ENCODE measurements around the gene NBPF11. TPM values are rescaled to one million over a fixed set of nuclear protein-coding genes. Genes with fewer than 3 reads are reported as not detected.
A peak's percentile ranks its signal among the peaks of the same experiment; 100 is the strongest.
"Not testable (repeated sequence)": the region's sequence is repeated elsewhere in the genome, so short reads cannot be mapped to it uniquely, and the experiment has no call there.

NBPF11 gene
- polyA plus RNA-seq, 6 donors from 2014 or later: 1.3 to 10.1 (median 3.9) TPM

GRCh38 chr1:148158341-148159003 is 6.4 kb upstream of the NBPF11 start:
- peaks cover 5 to 35% (median 21%) of the 10 kb centered on the region in 3 donors for H3K27me3 Mint-ChIP-seq
- no peak for ATAC-seq (ENCODE audit: low read depth in 2 of 2)
- peak overlapping the region in 2 of 6 donors; percentile 74 to 91 for H3K27ac Mint-ChIP-seq
- peaks cover 0 to 7% of the 10 kb centered on the region in 2 donors for H3K36me3 Mint-ChIP-seq
- H3K9me3 Mint-ChIP-seq: no peaks in the 10 kb centered on the region
- DNase-seq: no peak
- peaks cover 9 to 29% (median 21%) of the 10 kb centered on the region in 3 donors for H3K4me1 Mint-ChIP-seq
- H3K4me3 Mint-ChIP-seq: peak overlapping the region; percentile 65 to 83 (median 77)

GRCh38 chr1:148157803-148158202 is 5.7 kb upstream of the NBPF11 start:
- peak overlapping the region; percentile 65 to 83 (median 77) for H3K4me3 Mint-ChIP-seq
- not testable (repeated sequence) for ATAC-seq (ENCODE audit: low read depth in 2 of 2); DNase-seq; H3K9me3 Mint-ChIP-seq; H3K36me3 Mint-ChIP-seq
- H3K27me3 Mint-ChIP-seq: peaks cover 5 to 35% (median 21%) of the 10 kb centered on the region in 3 donors
- peaks cover 11 to 31% (median 22%) of the 10 kb centered on the region in 3 donors for H3K4me1 Mint-ChIP-seq
- peak overlapping the region in 3 of 6 donors; percentile 50 to 91 (median 74) for H3K27ac Mint-ChIP-seq

DNA sequence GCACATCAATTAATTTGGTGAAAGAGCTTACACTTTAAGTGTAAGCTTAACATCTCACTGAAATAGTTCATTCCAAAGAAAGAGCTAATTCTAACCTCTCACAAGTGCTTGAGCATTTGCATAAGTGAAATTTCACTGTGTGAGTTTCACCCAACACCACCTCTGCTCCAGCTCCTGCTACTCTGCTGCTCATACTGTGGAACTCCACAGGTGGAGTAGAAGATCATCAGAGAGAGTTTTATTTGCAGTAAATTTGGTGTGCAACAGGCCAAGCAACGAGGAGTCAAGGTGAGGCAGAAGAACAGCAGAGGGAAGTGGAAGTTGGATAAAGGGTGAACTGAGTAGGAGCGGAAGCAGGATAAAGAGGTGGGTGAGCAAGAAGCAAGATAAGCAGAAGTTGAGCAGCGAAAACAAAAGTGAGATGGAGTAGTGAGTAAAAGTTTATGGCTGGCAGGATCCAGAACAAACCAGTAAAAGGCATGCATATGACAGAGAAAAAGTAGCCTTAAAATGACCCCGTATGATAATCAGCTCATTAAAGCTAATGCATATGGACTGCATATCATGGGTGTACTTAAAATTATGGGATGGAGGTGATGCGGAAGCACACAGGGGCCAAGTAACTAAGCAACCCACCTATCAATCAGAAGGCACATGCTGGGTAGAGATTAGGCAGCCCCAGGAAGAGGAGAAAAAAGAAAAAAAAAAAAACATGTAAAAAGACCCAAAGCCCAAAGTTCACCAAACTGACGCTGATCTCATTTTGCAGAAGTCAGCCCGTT is 3.6 kb upstream of the NBPF11 start:
- peak; percentile 47 to 54 for ATAC-seq (ENCODE audit: low read depth in 2 of 2)
- H3K27ac Mint-ChIP-seq: peak overlapping the region; percentile 78 to 98 (median 86)
- peaks cover 13 to 38% (median 36%) of the 10 kb centered on the region in 3 donors for H3K4me1 Mint-ChIP-seq

GRCh38 chr1:148152795-148153194 is 714 bp upstream of the NBPF11 start:
- not testable (repeated sequence) for H3K36me3 Mint-ChIP-seq; H3K27me3 Mint-ChIP-seq; DNase-seq; ATAC-seq (ENCODE audit: low read depth in 2 of 2); H3K9me3 Mint-ChIP-seq
- H3K4me3 Mint-ChIP-seq: peak overlapping the region; percentile 63 to 99 (median 85)
- H3K4me1 Mint-ChIP-seq: peaks cover 6 to 28% (median 21%) of the 10 kb centered on the region in 3 donors
- peak overlapping the region in 5 of 6 donors; percentile 57 to 93 (median 64) for H3K27ac Mint-ChIP-seq

More for the DNA sequence above, 3.6 kb upstream of the NBPF11 start:
- not testable (repeated sequence) for H3K36me3 Mint-ChIP-seq, H3K9me3 Mint-ChIP-seq
- peak; percentile 39 for DNase-seq
- Mint-ChIP-seq H3K4me3 (peak overlapping the region; percentile 80 to 94 (median 84)), H3K27me3 (peaks cover 5 to 21% (median 8%) of the 10 kb centered on the region in 3 donors)

DNA sequence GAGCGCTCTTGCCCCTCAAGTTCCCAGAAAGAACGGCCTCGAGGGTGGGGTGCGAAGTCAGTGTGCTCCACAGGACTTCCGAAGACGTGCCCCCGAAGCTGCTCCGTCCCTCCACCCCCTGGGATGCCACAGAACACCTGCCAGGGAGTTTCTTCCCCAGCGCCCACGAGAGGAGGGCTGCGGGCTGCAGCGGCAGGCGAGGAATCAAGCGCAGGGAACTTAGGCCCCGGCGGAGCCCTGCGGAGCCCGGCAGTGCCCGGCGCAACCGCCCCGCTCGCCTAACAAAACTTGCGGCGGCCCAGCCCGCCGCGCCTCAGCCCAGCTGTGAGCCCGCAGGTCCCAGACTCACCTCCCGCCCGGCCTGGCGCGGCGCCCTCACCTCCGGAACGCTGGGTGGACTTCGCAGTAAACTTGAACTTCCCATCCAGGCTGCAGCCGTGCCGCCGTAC is 686 bp downstream of the NBPF11 start:
- H3K27ac Mint-ChIP-seq: peak overlapping the region in 5 of 6 donors; percentile 42 to 99 (median 98)
- H3K9me3 Mint-ChIP-seq, H3K27me3 Mint-ChIP-seq, H3K36me3 Mint-ChIP-seq, DNase-seq: not testable (repeated sequence)
- H3K4me1 Mint-ChIP-seq: peaks cover 9 to 27% (median 21%) of the 10 kb centered on the region in 3 donors
- H3K4me3 Mint-ChIP-seq: peak overlapping the region; percentile 93 to 100 (median 98)
- ATAC-seq (ENCODE audit: low read depth in 2 of 2): peak; percentile 15 to 19

GRCh38 chr1:148150945-148151344 is 1.1 kb downstream of the NBPF11 start:
- H3K4me1 Mint-ChIP-seq: peaks cover 9 to 22% (median 17%) of the 10 kb centered on the region in 3 donors
- not testable (repeated sequence) for H3K36me3 Mint-ChIP-seq; H3K27me3 Mint-ChIP-seq; H3K9me3 Mint-ChIP-seq; ATAC-seq (ENCODE audit: low read depth in 2 of 2)
- H3K27ac Mint-ChIP-seq: peak overlapping the region in 4 of 6 donors; percentile 20 to 89 (median 62)
- peak; percentile 29 for DNase-seq
- H3K4me3 Mint-ChIP-seq: peak overlapping the region; percentile 93 to 100 (median 98)

DNA sequence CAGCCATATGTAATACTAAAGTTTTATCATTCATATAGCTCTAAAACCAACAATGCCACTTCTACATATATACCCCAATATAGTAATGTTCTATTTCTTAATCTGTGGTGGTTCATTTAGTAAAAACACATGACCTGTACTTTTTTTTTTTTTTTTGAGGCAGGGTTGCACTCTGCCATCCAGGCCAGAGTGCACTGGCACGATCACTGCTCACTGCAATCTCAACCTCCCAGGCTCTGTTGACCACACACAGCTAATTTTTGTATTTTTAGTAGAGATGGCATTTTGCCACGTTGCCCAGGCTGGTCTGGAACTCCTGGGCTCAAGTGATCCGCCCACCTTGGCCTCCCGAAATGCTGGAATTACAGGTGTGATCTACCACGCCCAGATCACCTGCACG is 2.1 kb downstream of the NBPF11 start:
- DNase-seq; ATAC-seq (ENCODE audit: low read depth in 2 of 2); H3K27me3 Mint-ChIP-seq; H3K9me3 Mint-ChIP-seq; H3K27ac Mint-ChIP-seq; H3K36me3 Mint-ChIP-seq: not testable (repeated sequence)
- Mint-ChIP-seq H3K4me3 (peak overlapping the region in 3 of 8 donors; percentile 15 to 99 (median 98)), H3K4me1 (peaks cover 6 to 17% (median 9%) of the 10 kb centered on the region in 3 donors)

DNA sequence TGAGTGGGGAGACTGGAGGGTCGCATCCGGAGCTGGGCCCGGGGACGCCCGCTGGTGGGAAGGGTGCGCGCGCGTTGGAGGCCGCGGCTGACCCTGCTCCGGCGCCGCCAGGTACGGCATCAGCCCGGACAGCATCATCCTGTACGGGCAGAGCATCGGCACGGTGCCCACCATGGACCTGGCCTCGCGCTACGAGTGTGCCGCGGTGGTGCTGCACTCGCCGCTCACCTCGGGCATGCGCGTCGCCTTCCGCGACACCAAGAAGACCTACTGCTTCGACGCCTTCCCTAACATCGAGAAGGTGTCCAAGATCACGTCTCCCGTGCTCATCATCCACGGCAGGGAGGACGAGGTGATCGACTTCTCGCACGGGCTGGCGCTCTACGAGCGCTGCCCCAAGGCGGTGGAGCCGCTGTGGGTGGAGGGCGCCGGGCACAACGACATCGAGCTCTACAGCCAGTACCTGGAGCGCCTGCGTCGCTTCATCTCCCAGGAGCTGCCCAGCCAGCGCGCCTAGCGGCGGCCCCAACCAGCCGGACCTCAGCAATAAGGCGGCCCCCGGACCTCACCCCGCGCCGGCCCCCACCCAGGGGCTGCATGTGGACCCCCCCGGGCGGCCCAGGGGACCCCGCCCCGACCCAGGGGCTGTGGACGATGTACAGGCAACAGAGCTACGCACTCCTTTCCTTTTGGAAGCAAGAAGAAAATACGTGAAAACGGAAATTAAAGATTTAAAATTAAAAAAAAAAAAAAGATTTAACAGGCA is 2.8 kb downstream of the NBPF11 start:
- not testable (repeated sequence) for H3K27ac Mint-ChIP-seq; H3K4me3 Mint-ChIP-seq; H3K27me3 Mint-ChIP-seq; DNase-seq; H3K9me3 Mint-ChIP-seq; H3K36me3 Mint-ChIP-seq; ATAC-seq (ENCODE audit: low read depth in 2 of 2)
- peaks cover 6 to 17% (median 9%) of the 10 kb centered on the region in 3 donors for H3K4me1 Mint-ChIP-seq

DNA sequence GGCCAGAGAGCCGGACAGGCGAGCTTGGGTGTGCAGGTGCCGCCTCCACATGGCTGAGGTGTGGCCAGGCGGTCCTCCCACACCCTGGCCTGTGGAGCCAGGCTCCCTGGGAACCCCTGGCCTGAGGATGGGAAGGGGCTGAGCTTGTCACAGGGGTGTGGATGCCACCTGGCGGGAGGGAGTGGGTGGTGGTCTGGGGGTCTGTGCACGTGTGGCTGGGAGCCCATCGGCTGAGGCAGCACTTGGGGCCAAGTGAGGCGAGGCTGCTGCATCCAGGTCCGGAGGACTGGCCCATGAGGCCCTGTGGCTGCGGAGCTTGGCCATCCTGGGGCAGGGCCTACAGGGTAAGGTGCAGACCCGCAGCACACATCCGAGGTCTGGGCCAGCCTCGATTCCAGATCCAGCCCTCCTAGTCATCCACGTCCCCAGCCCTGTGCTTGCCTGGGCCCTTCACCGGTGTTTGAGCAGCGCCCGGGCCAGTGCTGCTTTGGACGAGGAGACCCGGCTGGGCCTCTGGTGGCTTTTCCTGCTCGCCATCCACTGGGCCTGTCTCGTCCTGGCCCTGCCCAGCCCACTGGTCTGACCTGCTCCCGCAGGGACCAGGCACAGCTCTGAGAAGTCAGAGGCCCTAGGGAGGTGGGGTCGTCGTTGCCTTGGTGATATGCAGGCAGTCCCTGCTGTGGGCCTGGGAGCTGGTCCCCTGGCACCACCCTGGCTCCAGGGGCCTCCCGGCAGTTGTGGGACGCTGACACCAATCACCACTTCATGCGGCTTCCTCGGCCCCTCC is 4.8 kb downstream of the NBPF11 start:
- not testable (repeated sequence) for H3K27me3 Mint-ChIP-seq; H3K36me3 Mint-ChIP-seq; ATAC-seq (ENCODE audit: low read depth in 2 of 2); H3K9me3 Mint-ChIP-seq; H3K4me3 Mint-ChIP-seq; H3K27ac Mint-ChIP-seq; DNase-seq
- peaks cover 3 to 13% (median 4%) of the 10 kb centered on the region in 3 donors for H3K4me1 Mint-ChIP-seq

- H3K27ac Mint-ChIP-seq; H3K27me3 Mint-ChIP-seq; H3K36me3 Mint-ChIP-seq; ATAC-seq (ENCODE audit: low read depth in 2 of 2); H3K4me3 Mint-ChIP-seq; DNase-seq; H3K9me3 Mint-ChIP-seq: not testable (repeated sequence)
- peaks cover 0 to 10% (median 3%) of the 10 kb centered on the region in 3 donors for H3K4me1 Mint-ChIP-seq
These were observed 5.7 kb downstream of the NBPF11 start for GRCh38 chr1:148146191-148146997.

GRCh38 chr1:148143223-148143622 is 8.9 kb downstream of the NBPF11 start:
- not testable (repeated sequence) for H3K27me3 Mint-ChIP-seq; DNase-seq; ATAC-seq (ENCODE audit: low read depth in 2 of 2); H3K4me1 Mint-ChIP-seq; H3K9me3 Mint-ChIP-seq; H3K36me3 Mint-ChIP-seq; H3K4me3 Mint-ChIP-seq; H3K27ac Mint-ChIP-seq

DNA sequence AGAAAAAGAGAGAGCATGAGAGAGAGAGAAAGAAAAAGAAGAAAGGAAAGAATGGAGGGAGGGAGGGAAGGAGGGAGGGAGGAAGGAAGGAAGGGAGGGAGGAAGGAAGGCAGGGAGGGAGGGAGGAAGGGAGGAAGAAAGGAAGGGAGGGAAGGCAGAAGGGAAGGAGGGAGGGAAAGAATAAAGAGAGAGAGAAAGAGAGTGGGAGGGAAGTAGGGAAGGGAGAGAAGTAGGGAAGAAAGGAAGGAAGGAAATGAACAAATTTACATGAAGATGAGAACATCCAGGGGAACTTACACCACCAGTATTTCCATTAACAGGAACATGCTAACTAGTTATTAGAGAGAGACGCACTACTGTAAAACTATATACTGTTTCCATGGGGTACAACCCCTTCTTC is 10.1 kb downstream of the NBPF11 start:
- not testable (repeated sequence) for H3K27me3 Mint-ChIP-seq; H3K4me1 Mint-ChIP-seq; DNase-seq; ATAC-seq (ENCODE audit: low read depth in 2 of 2); H3K36me3 Mint-ChIP-seq; H3K4me3 Mint-ChIP-seq; H3K9me3 Mint-ChIP-seq
- peak overlapping the region in 1 of 6 donors; percentile 49 for H3K27ac Mint-ChIP-seq
